Osteoblast (primary cell): ENCODE measurements around the gene MTCP1. TPM values are rescaled to one million over a fixed set of nuclear protein-coding genes. Genes with fewer than 3 reads are reported as not detected.

ENCODE experiments used
- DNase-seq: peaks from one replicate; pipeline ENCODE4 v3.0.0; 2011; ENCODE audit warnings: low spot score, mixed read lengths; ENCODE audit not compliant: insufficient read length; ENCODE audit errors: missing footprints
- H2AFZ ChIP-seq: 2 replicates; pipeline ENCODE4 v1.6.0; 2011; ENCODE audit warnings: mild to moderate bottlenecking, low read length
- H3K27ac ChIP-seq: 2 replicates; pipeline ENCODE4 v1.5.1; 2011; ENCODE audit warnings: mild to moderate bottlenecking, low read depth, low read length, moderate library complexity
- H3K27me3 ChIP-seq: 2 replicates; pipeline ENCODE4 v1.6.0; 2012; ENCODE audit warnings: mild to moderate bottlenecking, control low read depth, inconsistent platforms, low read length, moderate library complexity; ENCODE audit not compliant: insufficient read depth
- H3K36me3 ChIP-seq: 2 replicates; pipeline ENCODE4 v1.5.1; 2011; ENCODE audit warnings: mild to moderate bottlenecking, low read length, control low read depth, moderate library complexity; ENCODE audit not compliant: insufficient read depth
- H3K4me1 ChIP-seq: 2 replicates; pipeline ENCODE4 v1.5.1; 2011; ENCODE audit warnings: mild to moderate bottlenecking, low read length, control low read depth, moderate library complexity; ENCODE audit not compliant: insufficient read depth
- H3K4me2 ChIP-seq: 2 replicates; pipeline ENCODE4 v1.6.0; 2011; ENCODE audit warnings: mild to moderate bottlenecking, low read length; ENCODE audit not compliant: insufficient read depth
- H3K4me3 ChIP-seq: fragments of 200-600 bp; sonication (generic); 3 replicates; pipeline ENCODE4 v1.5.1; 2012; ENCODE audit warnings: mild to moderate bottlenecking, low read length, inconsistent platforms; ENCODE audit not compliant: insufficient read depth
- H3K79me2 ChIP-seq: 2 replicates; pipeline ENCODE4 v1.6.0; 2012; ENCODE audit warnings: mild to moderate bottlenecking, low read length, control low read depth, inconsistent platforms; ENCODE audit not compliant: insufficient read depth
- H3K9me3 ChIP-seq: 2 replicates; pipeline ENCODE4 v1.5.1; 2011; ENCODE audit warnings: low read depth, low read length, control low read depth
- H4K20me1 ChIP-seq: 2 replicates; pipeline ENCODE4 v1.6.0; 2012; ENCODE audit warnings: mild to moderate bottlenecking, low read length, control low read depth; ENCODE audit not compliant: insufficient read depth
- CTCF ChIP-seq: IDR thresholded peaks from 2 replicates; pipeline ENCODE4 v1.5.1; 2011; ENCODE audit warnings: mild to moderate bottlenecking, low read depth, low read length, moderate library complexity; ENCODE audit errors: extremely low read depth
- total RNA-seq: library from RNA; depleted of rRNA; stranded (reverse); fragments of >200 nt; gene quantifications from 2 replicates; pipeline ENCODE4 v1.2.3, GENCODE V29; 2012

The MTCP1 gene
- total RNA-seq, 1 donor: 3.3 TPM

GRCh38 chrX:155086202-155086840, 15.4 kb upstream of the MTCP1 start:
- Histone ChIP-seq H3K36me3 (peaks cover 9% of the 10 kb centered on the region), H3K4me2 (no peak overlapping the region), H3K9me3 (no peaks in the 10 kb centered on the region), H3K4me1 (no peaks in the 10 kb centered on the region), H2AFZ (no peak overlapping the region), H3K27ac (no peak overlapping the region), H3K4me3 (no peak overlapping the region), H3K27me3 (no peaks in the 10 kb centered on the region), H4K20me1 (no peaks in the 10 kb centered on the region), H3K79me2 (no peaks in the 10 kb centered on the region)
- peak; percentile 52 for TF ChIP-seq CTCF
- no peak for DNase-seq

- peaks cover 32% of the 10 kb centered on the region for H3K79me2 ChIP-seq
- peak overlapping the region; percentile 81 for H3K4me3 ChIP-seq
- peak overlapping the region; percentile 55 for H3K27ac ChIP-seq
- no peaks in the 10 kb centered on the region for H3K27me3 ChIP-seq
- no peaks in the 10 kb centered on the region for H3K9me3 ChIP-seq
- H3K36me3 ChIP-seq: peaks cover 9% of the 10 kb centered on the region
- peaks cover 17% of the 10 kb centered on the region for H3K4me1 ChIP-seq
- peak overlapping the region; percentile 90 for H2AFZ ChIP-seq
- peak overlapping the region; percentile 82 for H3K4me2 ChIP-seq
- DNase-seq: no peak
- TF ChIP-seq CTCF: no peak
- H4K20me1 ChIP-seq: no peaks in the 10 kb centered on the region
These were observed 851 bp upstream of the MTCP1 start for GRCh38 chrX:155071694-155072280.

GRCh38 chrX:155070663-155070974, 317 bp downstream of the MTCP1 start:
- Histone ChIP-seq H3K9me3 (no peaks in the 10 kb centered on the region), H3K4me3 (peak overlapping the region; percentile 73), H3K4me2 (peak overlapping the region; percentile 87), H3K36me3 (peaks cover 9% of the 10 kb centered on the region), H3K27ac (peak overlapping the region; percentile 73), H2AFZ (peak overlapping the region; percentile 48), H3K4me1 (peaks cover 18% of the 10 kb centered on the region), H3K27me3 (no peaks in the 10 kb centered on the region), H4K20me1 (no peaks in the 10 kb centered on the region), H3K79me2 (peaks cover 43% of the 10 kb centered on the region)
- TF ChIP-seq CTCF: no peak
- DNase-seq: no peak

GRCh38 chrX:155070038-155070437, 898 bp downstream of the MTCP1 start:
- H2AFZ ChIP-seq: peak overlapping the region; percentile 48
- no peaks in the 10 kb centered on the region for H4K20me1 ChIP-seq
- H3K27ac ChIP-seq: peak overlapping the region; percentile 73
- peak overlapping the region; percentile 73 for H3K4me3 ChIP-seq
- H3K9me3 ChIP-seq: no peaks in the 10 kb centered on the region
- peaks cover 43% of the 10 kb centered on the region for H3K79me2 ChIP-seq
- H3K27me3 ChIP-seq: no peaks in the 10 kb centered on the region
- no peak for DNase-seq
- H3K4me1 ChIP-seq: peaks cover 23% of the 10 kb centered on the region
- H3K4me2 ChIP-seq: peak overlapping the region; percentile 87
- H3K36me3 ChIP-seq: peaks cover 6% of the 10 kb centered on the region
- no peak for TF ChIP-seq CTCF
